GM20431 (cell line): ENCODE data around the gene TEN1.

Experiments
- in situ Hi-C: fragments of 300-500 bp; cut with MseI, MboI; formaldehyde crosslinking; loops from one replicate; pipeline ENCODE4 v1.15.0; 2020; ENCODE audit warnings: low sequenced_read_pairs; ENCODE audit not compliant: unreplicated experiment

The TEN1 gene

GRCh38 chr17:76004750-76005262 lies 25.8 kb downstream of the TEN1 start:
- in situ Hi-C loops: loop anchor here (5.0 kb wide), 1 partner anchor 93 kb away; no protein-coding TSS in a partner anchor

GRCh38 chr17:76005263-76006149 lies 26.5 kb downstream of the TEN1 start:
- in situ Hi-C loops: loop anchor here (5.0 kb wide), 1 partner anchor 93 kb away; no protein-coding TSS in a partner anchor

- in situ Hi-C loops: loop anchor here (5.0 kb wide), 1 partner anchor 95 kb away; no protein-coding TSS in a partner anchor
These were observed 28.2 kb downstream of the TEN1 start for GRCh38 chr17:76007131-76007849.

- in situ Hi-C loops: loop anchor here (5.0 kb wide), 1 partner anchor 96 kb away; no protein-coding TSS in a partner anchor
These were observed 28.8 kb downstream of the TEN1 start for GRCh38 chr17:76007850-76008165.

GRCh38 chr17:76008208-76008607 lies 29.2 kb downstream of the TEN1 start:
- in situ Hi-C loops: loop anchor here (5.0 kb wide), 1 partner anchor 96 kb away; no protein-coding TSS in a partner anchor

- in situ Hi-C loops: loop anchor here (5.0 kb wide), 1 partner anchor 97 kb away; no protein-coding TSS in a partner anchor
These were observed 29.8 kb downstream of the TEN1 start for GRCh38 chr17:76008630-76009425.

- in situ Hi-C loops: loop anchor here (5.0 kb wide), 1 partner anchor 97 kb away; no protein-coding TSS in a partner anchor
These were observed 30.4 kb downstream of the TEN1 start for GRCh38 chr17:76009447-76009846.

GRCh38 chr17:76009969-76010661 lies 31.1 kb downstream of the TEN1 start:
- in situ Hi-C loops: loop anchor here (5.0 to 10.0 kb wide), 2 partner anchors 98 to 285 kb away; no protein-coding TSS in a partner anchor

GRCh38 chr17:76011951-76012350 lies 32.9 kb downstream of the TEN1 start:
- in situ Hi-C loops: loop anchor here (10.0 kb wide), 1 partner anchor 283 kb away; no protein-coding TSS in a partner anchor

GRCh38 chr17:76013377-76013932 lies 34.4 kb downstream of the TEN1 start:
- in situ Hi-C loops: loop anchor here (10.0 kb wide), 1 partner anchor 281 kb away; no protein-coding TSS in a partner anchor

GRCh38 chr17:76014100-76014924 lies 35.3 kb downstream of the TEN1 start:
- in situ Hi-C loops: loop anchor here (10.0 kb wide), 1 partner anchor 280 kb away; no protein-coding TSS in a partner anchor

- in situ Hi-C loops: loop anchor here (10.0 kb wide), 1 partner anchor 280 kb away; no protein-coding TSS in a partner anchor
These were observed 35.9 kb downstream of the TEN1 start for GRCh38 chr17:76014925-76015261.

GRCh38 chr17:76017481-76018339 lies 38.7 kb downstream of the TEN1 start:
- in situ Hi-C loops: loop anchor here (10.0 kb wide), 1 partner anchor 277 kb away; no protein-coding TSS in a partner anchor

- in situ Hi-C loops: loop anchor here (10.0 kb wide), 1 partner anchor 276 kb away; no protein-coding TSS in a partner anchor
These were observed 39.3 kb downstream of the TEN1 start for GRCh38 chr17:76018340-76018680.

GRCh38 chr17:76018801-76019200 lies 39.8 kb downstream of the TEN1 start:
- in situ Hi-C loops: loop anchor here (10.0 kb wide), 1 partner anchor 276 kb away; no protein-coding TSS in a partner anchor

- in situ Hi-C loops: loop anchor here (10.0 kb wide), 1 partner anchor 275 kb away; no protein-coding TSS in a partner anchor
These were observed 40.9 kb downstream of the TEN1 start for GRCh38 chr17:76019833-76020467.
